AG10803 (cell line): ENCODE measurements around the gene TNXB.

Experiments
- DNase-seq: peaks from one replicate; pipeline ENCODE4 v3.0.0; 2010; ENCODE audit warnings: low read depth
- H3K4me3 ChIP-seq: 2 replicates; pipeline ENCODE4 v1.5.1; 2011; ENCODE audit warnings: mild to moderate bottlenecking, low read length, control low read depth
- TF ChIP-seq, protein P1 (sequence below): conservative IDR thresholded peaks from 2 replicates; pipeline ENCODE4 v1.5.1; 2011; ENCODE audit warnings: mild to moderate bottlenecking, low read length, control low read depth, inconsistent platforms

TNXB gene

DNA sequence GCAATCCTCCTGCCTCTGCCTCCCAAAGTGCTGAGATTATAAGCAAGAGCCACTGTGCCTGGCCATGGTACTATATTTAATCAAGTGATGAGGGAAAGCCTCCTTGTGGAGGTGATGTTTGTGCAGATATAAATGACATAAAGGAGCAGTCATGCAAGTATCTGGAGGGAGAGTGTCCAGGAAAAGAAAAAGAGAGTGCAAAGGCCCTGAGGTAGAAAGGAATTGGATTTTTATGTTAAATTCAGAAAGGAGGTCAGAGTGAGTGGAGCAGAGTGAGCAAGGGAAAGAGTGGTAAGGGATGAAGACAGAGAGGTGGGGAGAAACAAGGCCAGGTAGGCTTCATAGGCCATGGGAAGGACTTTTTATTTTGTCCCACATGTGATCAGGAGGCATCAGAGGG lies 28.3 kb upstream of the TNXB start:
- no peak overlapping the region for H3K4me3 ChIP-seq
- no peak for DNase-seq
- TF ChIP-seq, protein P1, sequence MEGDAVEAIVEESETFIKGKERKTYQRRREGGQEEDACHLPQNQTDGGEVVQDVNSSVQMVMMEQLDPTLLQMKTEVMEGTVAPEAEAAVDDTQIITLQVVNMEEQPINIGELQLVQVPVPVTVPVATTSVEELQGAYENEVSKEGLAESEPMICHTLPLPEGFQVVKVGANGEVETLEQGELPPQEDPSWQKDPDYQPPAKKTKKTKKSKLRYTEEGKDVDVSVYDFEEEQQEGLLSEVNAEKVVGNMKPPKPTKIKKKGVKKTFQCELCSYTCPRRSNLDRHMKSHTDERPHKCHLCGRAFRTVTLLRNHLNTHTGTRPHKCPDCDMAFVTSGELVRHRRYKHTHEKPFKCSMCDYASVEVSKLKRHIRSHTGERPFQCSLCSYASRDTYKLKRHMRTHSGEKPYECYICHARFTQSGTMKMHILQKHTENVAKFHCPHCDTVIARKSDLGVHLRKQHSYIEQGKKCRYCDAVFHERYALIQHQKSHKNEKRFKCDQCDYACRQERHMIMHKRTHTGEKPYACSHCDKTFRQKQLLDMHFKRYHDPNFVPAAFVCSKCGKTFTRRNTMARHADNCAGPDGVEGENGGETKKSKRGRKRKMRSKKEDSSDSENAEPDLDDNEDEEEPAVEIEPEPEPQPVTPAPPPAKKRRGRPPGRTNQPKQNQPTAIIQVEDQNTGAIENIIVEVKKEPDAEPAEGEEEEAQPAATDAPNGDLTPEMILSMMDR = no peak

DNA sequence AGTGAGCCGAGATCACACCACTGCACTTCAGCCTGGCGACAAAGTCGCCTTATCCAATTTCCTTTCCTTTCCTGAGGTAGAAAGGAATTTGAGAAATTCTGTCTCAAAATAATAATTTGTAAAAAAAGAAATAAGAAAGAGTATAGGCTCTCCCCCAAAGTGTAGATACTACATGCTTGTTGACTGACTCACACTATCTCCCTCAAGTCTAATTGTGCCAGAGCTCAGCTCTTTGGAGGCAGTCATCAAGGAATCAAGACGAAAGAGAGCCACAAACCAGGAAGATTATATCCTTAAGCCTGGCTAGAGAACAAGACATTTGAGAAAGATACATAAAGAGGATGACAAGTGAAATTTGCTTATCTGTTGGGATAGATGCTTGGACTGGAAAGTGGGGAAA lies 24.6 kb upstream of the TNXB start:
- TF ChIP-seq, protein P1 = no peak
- DNase-seq = peak; percentile 65
- H3K4me3 ChIP-seq = no peak overlapping the region

DNA sequence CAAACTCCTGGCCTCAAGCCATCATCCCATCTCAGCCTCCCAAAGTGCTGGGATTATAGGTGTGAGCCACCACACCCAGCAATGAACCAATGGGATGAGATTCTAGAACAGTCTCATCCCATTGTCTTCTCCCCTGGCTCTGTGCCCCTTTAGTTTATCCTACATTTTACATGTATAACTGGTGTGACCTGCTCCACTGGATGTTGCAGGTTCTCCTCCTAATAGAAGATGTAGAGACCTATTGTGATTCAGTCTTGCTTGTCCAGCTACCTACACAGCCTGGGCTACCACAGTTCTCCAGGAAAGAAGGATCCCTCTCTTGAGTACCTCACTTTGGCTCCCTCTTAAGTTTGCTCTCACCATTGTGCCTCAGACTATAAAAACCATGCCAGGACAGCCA lies 23.0 kb upstream of the TNXB start:
- H3K4me3 ChIP-seq = no peak overlapping the region
- TF ChIP-seq, protein P1 = no peak
- DNase-seq = no peak

DNA sequence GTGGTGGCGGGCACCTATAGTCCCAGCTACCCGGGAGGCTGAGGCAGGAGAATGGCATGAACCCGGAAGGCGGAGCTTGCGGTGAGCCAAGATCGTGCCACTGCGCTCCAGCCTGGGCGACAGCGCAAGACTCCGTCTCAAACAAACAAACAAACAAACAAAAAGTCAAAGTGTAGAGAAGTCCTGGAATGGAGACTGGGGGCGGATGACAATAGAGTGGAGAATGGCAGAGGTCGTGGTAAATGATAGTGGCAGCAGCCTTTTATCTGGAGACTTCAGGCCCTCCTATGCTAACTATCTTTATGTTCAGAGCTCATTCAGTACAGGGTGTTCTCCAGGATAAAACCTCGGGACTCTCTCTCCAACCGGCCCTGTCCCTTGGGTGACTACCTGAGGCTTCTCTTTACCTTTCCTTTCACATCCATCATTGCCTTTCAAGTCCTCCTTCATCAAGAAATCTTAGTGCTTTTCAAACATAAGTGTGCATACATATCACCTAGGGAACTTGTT lies 22.4 kb upstream of the TNXB start:
- TF ChIP-seq, protein P1 = no peak
- DNase-seq = no peak
- H3K4me3 ChIP-seq = no peak overlapping the region

DNA sequence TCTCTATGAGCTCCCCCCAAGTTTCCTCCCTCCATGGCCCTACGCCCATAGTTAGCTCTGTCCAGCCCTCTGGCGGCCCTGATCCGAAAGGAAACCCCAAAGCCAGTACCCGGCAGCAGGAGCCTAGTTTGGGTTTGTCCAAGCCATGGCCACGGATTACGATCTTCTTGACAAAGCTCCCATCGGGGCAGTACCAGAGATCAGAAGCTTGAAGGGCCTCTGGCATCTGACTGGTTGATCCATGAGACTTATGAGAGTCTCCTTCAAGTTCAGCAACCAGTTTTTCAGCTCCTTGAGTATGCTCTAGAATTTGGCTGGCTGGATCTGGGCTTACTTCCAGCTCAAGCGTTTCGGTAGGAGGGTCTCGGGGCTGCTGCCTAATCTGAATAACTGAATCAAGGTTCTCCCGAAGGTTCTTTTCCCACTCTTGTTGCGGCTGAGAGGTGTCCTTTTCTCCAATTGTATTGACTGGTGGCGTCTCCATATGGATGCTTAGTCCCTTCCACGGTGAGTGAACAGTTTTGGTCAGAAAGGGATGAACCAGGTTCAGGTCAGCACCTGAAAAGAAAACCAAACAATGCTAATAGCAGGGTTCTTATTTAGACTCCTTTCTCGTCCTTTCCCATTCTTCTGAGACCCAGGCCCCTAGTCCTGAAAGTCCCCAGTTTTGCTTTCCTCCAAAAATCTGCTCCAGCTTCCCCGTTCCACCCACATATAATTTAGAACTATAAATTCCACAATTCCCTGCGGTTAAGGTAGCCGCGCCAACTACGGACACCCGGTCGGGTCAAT lies 20.4 kb upstream of the TNXB start:
- peak overlapping the region; percentile 80 for H3K4me3 ChIP-seq
- TF ChIP-seq, protein P1 = no peak
- DNase-seq = no peak

DNA sequence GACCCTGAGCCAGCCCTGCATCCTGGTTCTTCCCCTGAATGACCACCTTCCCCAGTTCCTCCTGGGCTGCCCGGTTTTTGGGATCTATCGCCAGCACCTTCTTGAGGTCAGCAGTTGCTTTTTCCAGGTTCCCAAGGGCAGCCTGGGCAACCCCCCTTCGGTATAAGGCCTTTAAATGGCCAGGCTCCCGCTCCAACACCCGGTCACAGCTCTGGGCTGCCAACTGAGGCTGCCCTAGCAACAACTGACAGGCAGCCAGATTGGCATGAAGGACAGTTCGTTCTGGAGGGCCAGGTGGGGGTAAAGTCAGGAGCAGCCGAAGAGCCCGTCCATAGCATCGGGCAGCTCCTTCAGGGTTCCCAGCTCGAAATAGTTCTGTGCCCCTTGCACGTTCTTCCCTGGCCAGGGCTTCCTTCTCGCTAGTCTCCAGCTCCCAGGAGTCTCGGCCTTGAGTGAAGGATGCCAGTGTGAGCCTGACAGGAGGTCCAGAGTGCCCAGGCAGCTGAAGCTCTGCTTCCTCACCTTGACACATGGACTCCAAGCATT lies 19.7 kb upstream of the TNXB start:
- no peak for DNase-seq
- H3K4me3 ChIP-seq = peak overlapping the region; percentile 80
- TF ChIP-seq, protein P1 = no peak
